HG03442 (cell line): Measurements from ENCODE around the gene ROR2.

ENCODE experiments used
- ATAC-seq: cut with Tn5 transposase; IDR thresholded peaks from one replicate; pipeline ENCODE4 v1.9.1; 2021; ENCODE audit warnings: mild to moderate bottlenecking, moderate library complexity; ENCODE audit not compliant: unreplicated experiment

ROR2 gene

DNA sequence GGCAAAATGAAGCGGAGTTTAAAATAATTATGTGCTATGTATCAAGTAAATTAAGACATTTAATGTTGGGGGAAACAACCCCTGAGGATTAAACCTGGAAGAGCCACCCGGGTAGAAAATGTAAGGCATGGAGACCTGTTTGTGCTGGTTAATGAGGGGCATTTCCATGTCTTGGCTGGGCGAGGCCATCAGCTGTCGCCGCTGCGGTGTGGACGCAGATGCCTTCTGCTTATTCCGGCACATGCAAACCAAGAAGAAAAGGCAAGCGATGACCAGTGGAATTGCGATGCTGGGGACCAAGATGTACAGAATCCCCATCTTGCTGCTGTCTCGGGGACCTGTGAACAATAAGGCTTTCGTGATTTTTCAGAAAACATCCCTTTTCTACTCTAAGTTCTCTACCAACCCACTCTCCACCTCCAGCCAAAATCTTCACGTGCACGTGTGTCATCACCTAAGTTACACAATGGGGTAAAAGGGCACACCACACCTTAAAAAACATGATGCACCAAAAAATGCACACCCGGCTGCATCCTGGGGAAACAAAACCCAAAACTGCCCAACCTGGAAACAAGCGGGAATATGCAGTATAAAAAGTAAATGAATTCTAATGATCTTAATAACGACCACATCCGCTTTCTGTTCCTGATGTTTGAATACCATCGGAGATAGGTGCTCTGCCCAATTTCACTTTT is 223.5 kb downstream of the ROR2 start:
- ATAC-seq: no peak

DNA sequence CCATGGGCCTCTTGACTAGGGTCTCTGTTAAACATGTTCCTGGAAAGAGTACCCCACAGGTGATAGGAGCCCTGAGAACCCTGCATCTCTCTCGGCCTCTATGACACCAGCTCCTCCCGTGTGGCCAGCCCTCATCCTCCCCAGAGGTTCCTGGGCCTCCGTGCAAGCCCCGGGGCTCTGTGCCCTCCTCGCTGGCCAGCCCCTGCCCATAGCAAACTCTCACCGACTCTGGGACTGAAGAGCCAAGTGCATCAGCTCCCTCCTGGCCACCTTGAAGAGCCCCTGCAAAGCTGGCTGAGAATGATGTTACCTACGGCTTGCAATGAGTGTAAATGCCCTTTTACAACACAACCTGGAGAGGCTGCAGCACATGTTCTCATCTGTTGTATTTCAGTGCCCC is 224.4 kb downstream of the ROR2 start:
- no peak for ATAC-seq

DNA sequence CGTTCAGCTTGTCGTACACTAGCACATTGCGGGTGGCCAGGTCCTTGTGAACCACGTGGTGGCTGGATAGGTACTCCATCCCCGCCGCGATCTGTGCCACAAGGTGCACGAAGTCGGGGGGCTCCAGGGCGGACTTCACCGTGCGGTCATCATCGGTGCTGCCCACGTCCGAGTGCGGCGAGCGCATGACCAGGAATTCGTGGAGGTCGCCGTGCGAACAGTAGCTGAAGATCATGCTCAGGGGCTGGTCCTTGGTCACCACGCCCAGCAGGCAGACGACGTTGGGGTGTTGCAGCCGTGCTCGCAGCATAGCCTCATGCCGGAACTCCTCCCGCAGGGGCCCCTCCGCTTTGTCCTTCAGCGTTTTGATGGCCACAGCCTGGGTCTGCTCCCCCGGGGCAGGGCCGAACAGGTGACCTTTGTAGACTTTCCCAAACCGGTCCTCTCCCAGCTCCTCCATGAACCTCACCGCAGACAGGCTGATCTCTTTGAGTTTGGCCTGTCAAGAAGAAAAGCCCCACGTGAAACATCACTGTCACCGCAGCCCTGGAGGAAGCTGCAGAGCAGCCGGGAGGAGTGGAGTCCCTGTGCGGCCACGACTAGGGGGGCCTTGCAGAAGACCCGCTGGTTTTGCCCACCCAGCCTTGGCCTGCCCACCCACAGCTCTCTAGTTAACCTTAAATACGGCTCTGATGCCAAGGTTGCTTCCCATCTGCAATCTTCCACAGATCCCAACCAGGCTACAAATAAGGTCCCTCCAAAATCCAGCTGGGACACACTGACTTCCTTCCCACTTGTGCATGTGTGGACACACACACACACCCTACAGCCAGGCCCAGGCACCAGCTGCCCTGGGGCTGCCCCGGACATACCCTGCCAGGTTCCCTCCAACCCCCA is 225.2 kb downstream of the ROR2 start:
- no peak for ATAC-seq

DNA sequence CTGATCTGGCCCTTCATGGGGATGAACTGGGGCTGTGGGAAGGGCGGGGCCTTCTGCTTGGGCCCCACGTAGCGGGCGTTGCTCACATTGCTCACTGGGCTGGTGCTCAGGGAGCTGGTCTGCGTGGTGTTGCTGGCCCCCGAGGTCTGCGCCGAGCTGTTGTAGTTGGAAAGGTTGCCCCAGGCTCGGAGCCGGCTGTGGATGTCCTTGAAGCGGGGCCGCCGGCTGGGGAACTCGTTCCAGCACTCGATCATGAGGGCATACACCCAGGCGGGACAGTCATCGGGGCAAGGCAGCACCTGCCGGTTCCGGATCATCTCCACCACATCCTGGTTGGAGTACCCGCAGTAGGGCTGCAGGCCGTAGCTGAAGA is 226.0 kb downstream of the ROR2 start:
- ATAC-seq: no peak

DNA sequence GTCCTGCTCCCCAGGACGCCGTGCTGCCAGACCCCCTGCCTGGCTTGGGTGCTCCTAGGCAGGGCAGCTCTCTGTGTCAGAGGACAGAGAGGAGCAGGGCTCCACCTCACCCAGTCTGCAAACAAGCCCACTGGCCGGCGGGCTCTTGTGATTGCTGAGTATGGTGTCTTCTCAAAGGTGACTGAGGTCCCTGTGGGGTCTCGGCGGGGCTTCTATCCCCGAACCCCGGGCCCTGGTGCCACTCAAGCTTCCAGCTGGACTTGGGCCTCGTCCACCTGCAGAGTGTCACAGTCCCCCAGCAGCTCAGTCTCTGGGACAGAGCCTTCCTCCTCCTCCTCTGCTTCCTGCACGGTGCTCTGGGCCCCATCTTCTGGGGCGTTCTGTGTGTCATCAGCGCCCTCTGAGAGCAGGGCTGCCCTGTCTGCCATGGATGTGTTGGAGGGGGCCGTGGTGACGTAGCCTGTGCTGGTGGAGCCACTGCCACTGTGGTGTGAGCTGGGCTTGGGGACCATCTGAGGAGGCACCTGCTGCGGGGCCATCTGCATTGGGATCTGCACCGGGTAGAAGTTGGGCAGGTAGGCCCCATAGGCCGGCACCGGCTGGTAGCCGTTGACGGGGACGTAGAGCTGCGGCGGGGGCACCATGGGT is 226.5 kb downstream of the ROR2 start:
- ATAC-seq: no peak

DNA sequence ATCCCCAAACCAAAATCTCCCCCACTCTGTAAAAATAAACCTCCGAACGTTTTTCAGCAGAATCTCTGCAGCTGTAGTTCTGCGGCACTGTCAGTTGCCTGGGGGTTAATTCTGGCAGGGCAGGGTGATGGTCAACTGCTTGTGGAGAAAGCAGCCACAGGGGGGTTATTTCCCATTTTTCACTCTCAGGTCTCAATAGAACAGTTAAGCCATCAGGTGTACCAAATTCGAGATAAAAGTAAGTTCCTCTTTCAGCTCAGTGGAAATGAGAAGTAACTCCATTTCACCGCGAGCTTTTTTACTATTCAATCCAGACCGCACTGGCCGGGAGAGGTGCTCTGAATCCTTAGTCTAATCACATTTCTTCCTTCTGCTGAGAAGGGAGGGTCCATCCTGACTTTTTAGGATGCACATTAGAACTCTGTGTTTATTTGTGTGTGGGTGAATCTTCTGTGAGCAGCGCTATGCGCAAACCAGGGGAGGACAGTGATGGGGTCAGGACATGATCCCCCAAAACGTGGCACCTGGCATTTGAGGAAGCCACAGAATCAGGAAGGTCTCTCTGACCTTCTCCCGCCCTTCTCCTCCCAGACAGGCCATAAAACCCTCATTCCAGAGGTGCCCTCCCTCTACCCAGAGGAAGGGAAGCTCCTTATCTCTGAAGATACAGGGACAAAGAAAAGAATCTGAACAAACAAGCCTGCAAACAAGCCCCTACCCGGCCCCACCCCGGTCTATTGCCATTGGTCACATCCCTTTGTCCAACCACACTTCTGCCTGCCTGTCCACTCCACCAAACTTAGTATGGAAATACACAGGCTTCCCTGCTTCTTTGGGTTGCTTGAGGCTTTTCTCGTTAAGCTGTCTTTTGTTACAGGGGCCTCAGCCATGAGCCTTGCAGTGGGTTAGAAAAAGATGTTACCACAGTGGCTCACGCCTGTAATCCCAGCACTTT is 229.0 kb downstream of the ROR2 start:
- ATAC-seq: peak; percentile 61

DNA sequence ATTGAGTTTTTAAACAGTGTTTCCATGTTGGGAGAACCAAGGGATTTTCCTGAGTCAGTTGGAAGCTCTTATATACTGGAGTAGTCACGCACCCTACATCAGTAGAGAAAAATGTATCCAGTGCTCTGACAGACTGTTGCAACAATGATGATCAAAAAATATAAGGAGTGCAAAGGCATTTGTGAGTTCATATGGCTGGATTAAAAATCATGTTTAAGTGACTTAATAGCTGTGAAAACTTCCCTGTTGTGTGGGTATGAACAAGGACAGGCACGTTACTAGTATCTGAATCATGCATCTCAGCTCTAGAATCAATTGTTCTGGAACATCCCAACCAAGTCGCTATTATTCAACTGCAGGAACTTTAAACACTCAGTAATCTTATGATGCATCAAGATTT is 229.7 kb downstream of the ROR2 start:
- ATAC-seq: no peak

DNA sequence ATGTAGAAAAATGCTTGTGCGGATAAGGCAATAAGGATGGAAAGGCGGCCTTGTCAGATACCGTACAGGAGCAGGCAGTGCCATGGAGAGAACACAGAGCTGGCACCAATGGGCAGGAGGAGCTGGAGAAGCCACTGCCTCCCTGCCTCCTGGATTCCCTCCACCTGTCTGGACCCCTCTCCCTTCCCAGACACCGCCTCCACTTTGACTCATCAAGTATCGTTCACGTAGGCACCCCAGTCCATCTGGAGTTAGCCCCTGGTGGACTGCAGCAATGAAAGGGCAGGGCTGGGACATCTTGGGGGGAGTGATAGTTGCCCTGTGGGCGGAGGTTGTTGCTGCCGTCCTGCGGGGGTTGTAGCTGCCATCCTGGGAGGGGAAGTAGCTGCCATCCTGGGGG is 232.0 kb downstream of the ROR2 start:
- no peak for ATAC-seq

DNA sequence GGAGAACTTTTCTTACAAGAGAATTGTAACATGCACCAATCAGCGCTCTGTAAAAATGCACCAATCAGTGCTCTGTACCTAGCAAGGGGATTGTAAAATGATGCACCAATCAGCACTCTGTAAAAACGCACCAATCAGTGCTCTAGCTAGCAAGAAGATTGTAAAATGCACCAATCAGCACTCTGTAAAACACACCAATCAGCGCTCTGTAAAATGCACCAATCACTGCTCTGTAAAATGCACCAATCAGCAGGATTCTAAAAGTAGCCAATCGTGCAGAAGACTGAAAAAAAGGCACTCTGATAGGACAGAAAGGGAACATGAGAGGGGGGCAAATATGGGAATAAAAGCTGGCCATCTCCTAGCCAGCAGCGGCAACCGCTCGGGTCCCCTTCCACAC is 233.2 kb downstream of the ROR2 start:
- ATAC-seq: no peak

DNA sequence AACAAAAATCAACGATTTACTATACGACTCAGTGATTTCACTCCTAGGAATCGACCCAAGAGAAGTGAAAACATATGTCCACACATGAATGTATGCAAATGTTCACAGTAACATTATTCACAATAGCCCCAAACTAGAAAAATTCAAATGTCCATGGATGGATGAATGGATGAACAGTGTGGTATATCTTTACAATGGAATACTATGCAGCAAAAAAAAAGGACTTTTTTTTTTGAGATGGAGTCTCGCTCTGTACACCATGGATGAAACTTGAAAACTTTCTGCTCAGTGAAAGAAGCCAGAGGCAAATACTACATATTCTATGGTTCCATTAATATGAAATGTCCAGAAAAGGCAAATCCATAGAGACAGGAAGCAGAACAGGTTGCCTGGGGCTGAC is 233.8 kb downstream of the ROR2 start:
- no peak for ATAC-seq

DNA sequence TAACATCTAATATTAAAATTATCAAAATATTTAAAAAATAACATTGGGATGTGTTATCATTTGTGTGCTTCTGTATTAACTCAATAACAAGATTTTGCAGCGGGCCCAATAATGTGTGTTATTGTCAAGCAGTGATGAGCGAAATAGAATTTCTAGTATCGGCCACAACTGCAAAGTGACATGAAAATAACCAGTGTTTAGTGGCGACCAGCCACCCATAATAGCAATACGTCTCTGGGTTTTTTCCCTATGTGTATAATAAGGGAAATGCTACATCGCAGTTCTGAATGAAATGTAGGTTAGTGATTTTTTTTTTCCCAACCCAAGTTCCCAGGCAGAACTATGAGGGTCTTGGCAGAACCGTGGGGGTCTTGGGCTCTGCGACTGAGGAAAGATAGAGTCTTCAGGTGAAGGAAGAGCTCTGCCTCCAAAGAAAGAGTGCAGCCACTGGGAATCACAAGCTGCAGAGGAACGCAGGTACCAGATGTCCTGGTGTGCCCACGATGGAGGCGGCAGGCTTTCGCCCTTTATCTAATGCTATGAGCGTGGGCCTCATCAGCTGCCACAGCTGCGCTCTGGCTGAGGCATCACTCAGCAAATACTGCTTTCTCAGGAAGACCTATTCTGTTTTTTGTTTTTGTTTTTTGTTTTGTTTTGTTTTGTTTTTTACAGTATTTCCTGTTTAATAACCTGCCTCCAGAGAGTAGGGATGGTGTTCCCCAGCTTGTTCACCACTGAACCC is 235.0 kb downstream of the ROR2 start:
- ATAC-seq: no peak

DNA sequence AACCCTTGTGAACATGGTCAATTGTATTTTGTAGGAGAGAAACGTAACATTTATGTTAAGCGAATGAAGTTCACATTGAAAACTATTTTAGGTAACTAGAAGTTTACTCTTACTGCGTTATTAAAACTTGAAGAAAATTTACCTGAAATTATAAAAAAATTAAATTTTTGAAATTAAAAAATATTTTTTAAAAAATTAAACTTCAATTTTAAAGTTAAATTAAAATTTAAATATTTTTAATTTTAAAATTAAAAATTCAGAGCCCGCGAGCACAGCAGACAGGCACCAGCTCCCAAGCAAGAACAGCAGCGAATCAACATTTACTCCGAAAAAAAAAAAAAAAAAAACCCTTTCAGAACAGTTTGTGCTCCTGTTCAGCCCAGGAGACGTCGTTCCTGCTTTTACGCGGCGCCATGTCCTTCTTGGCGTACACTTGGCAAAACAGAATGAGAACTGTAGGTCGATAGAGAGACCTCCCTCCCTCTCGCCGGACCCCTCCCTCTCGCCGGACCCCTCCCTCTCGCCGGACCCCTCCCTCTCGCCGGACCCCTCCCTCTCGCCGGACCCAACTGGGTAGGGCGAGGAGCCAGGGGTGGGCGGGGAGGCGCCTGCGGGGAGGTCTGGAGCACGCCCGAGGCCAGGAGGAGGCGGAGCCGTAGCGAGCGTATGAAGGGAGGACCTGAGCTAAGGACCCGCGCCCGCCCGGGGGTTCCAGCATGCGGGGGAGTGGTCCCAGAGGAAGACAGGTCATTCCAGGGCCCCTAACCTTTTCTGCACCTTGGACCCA is 235.8 kb downstream of the ROR2 start:
- no peak for ATAC-seq

DNA sequence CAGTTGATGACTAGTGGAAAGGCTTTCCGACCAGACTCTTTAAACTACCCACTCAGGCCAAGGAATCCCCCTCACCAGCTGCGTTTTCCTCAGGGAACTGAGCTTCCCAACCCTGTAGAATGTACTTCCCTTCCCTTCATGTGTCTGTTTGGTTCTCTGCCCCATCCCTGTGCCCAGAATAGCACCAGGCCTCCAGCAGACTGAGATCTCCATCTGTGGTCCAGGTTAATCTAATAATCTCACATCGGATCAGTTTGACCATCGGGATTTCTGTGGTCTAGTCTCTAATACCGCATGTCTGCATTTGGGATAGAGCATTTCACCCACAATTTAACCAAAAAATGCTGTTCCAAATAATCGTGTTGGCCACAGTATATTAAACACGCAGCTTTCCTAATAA is 237.2 kb downstream of the ROR2 start:
- ATAC-seq: no peak

DNA sequence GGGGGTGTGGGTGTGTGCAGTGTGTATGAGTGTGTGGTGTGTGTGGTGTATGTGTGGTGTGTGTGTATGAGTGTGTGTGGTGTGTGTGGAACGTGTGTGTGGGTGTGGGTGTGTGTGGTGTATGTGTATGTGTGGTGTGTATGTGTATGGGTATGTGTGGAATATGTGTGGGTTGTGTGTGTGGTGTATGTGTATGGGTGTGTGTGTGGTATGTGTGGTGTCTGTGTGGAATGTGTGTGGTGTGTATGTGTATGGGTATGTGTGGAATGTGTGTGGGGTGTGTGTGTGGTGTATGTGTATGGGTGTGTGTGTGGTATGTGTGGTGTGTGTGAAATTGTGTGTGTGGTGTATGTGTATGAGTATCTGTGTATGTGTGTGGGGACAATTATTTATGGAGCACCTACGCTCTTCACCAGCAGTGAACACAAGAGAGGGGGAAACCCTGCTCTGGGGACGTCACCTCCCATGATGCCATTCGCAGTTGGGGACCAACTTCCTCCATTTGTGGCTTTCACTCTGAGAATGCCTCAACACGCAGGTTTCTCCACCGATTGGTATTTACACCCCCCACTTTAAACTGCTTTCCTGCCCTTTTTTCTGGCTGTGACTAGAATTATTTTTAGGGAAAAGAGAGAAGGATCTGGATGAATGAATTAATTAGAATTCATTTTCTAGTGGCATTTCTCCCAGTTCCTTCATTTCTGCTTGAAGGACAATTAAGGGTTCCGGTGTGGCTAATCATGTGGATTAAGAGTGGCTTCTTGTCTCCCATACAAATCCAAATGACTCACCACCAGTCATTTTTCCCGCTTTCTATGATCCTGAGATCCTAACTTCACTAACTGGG is 238.1 kb downstream of the ROR2 start:
- ATAC-seq: peak; percentile 86

DNA sequence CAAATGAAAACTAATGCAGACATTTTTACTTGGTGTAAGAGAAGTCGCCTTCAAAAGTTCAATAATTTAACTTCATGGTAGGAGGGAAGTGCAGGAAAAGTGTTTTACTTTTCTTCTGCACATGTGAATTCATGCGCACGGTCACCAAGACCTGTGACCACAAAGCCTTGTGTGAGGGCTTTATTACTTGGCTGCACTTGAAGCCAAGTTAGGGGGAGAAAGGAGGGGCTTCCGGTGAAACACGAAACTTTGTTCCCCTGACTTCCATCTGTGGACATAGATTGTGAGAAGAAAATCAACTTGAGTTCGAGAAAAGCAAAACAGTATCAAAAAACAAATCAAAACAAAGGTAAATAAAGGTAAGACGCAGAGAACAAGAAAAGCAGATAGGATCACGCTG is 239.9 kb downstream of the ROR2 start:
- no peak for ATAC-seq

DNA sequence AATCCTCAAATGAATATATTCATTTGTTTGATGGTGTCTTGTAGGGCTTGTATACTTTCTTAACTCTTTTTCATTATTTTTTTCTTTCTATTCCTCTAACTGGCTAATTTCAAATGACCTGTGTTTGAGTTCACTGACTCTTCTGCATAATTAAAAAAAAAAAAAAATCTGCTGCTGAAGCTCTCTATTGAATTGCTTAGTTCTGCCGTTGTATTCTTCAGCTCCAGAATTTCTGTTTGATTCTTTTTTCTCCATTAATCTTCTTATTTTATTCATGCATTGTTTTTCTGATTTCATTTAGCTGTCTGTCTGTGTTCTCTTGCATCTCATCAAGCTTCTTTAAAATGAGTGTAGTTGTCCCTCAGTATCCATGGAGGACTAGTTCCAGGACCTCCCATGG is 244.6 kb downstream of the ROR2 start:
- ATAC-seq: no peak

DNA sequence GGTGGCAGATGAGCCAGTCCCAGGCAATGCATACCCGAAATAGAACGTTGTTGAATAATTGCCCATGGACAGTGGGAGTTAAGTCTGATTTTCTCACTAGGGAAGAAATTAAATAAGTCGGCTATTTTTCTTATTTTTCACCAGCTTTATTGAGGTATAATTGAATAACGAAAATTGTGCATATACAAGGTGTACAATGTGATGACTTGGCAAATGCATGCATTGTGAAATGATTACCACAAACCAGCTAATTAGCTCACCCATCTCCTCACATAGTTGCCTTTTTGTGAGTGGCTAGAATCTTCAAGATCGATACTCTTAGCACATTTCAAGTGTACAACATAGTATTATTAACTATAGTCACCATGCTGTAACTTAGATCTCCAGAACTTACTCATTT is 249.6 kb downstream of the ROR2 start:
- ATAC-seq: no peak

DNA sequence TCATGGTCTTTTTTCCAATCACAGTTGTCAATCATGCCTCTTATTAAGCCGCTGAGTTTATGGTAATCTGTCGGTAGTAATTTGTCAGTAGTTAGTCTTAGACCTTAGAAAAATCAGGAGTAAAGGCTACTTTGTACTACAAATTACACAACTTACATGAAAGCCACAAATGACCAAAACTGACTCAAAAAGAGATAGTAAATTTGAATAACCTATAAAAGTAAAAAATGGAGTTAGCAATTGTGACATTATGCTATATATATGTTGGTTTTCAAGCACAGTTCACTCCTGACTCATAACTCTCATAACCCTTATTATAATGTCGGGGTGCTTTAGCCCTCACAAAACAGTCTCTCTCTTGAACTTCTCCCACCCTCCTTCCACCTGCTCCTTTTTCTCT is 251.8 kb downstream of the ROR2 start:
- ATAC-seq: no peak
